H9 (cell line): ENCODE measurements around the gene NFKB1. TPM values are rescaled to one million over a fixed set of nuclear protein-coding genes. Genes with fewer than 3 reads are reported as not detected.

ENCODE experiments used
- DNase-seq: peaks from one replicate; pipeline ENCODE4 v3.0.0-alpha.2; 2017
- H2AFZ ChIP-seq: one replicate; pipeline ENCODE4 v1.6.1; 2013; ENCODE audit warnings: mild to moderate bottlenecking, low read length, control low read depth, moderate library complexity
- H2AK5ac ChIP-seq: 2 replicates; pipeline ENCODE4 v1.6.1; 2013; ENCODE audit warnings: low read length, control low read depth, mixed read lengths; ENCODE audit not compliant: insufficient read length
- H2BK120ac ChIP-seq: one replicate; pipeline ENCODE4 v1.6.1; 2013; ENCODE audit warnings: low read depth, mild to moderate bottlenecking, low read length, control low read depth, inconsistent platforms; ENCODE audit not compliant: poor library complexity, severe bottlenecking
- H2BK12ac ChIP-seq: 2 replicates; pipeline ENCODE4 v1.6.1; 2013; ENCODE audit warnings: low read length, control low read depth, mixed read lengths, low read depth; ENCODE audit not compliant: insufficient read length
- H2BK15ac ChIP-seq: 2 replicates; pipeline ENCODE4 v1.6.1; 2013; ENCODE audit warnings: low read depth, low read length, control low read depth
- H2BK20ac ChIP-seq: one replicate; pipeline ENCODE4 v1.6.1; 2013; ENCODE audit warnings: low read depth, mild to moderate bottlenecking, low read length, control low read depth, inconsistent platforms; ENCODE audit not compliant: poor library complexity, severe bottlenecking
- H2BK5ac ChIP-seq: 2 replicates; pipeline ENCODE4 v1.6.1; 2013; ENCODE audit warnings: low read length, control low read depth, mixed read lengths; ENCODE audit not compliant: insufficient read length
- H3K14ac ChIP-seq: 2 replicates; pipeline ENCODE4 v1.6.1; 2013; ENCODE audit warnings: low read length, control low read depth; ENCODE audit not compliant: insufficient read depth
- H3K18ac ChIP-seq: 2 replicates; pipeline ENCODE4 v1.6.1; 2013; ENCODE audit warnings: low read depth, mild to moderate bottlenecking, mixed read lengths, low read length, control low read depth; ENCODE audit not compliant: insufficient read length
- H3K23ac ChIP-seq: 2 replicates; pipeline ENCODE4 v1.6.1; 2013; ENCODE audit warnings: low read length, control low read depth, mixed read lengths, low read depth; ENCODE audit not compliant: insufficient read length
- H3K23me2 ChIP-seq: 2 replicates; pipeline ENCODE4 v1.6.1; 2013; ENCODE audit warnings: low read depth, mild to moderate bottlenecking, mixed read lengths, low read length, control low read depth; ENCODE audit not compliant: insufficient read length, poor library complexity, severe bottlenecking
- H3K27ac ChIP-seq: 2 replicates; pipeline ENCODE4 v1.5.1; 2013; ENCODE audit warnings: low read length, control low read depth, mixed read lengths, low read depth; ENCODE audit not compliant: insufficient read length
- H3K27me3 ChIP-seq: 2 replicates; pipeline ENCODE4 v1.6.1; 2013; ENCODE audit warnings: low read length, control low read depth, inconsistent platforms; ENCODE audit not compliant: insufficient read depth
- H3K4ac ChIP-seq: 2 replicates; pipeline ENCODE4 v1.6.1; 2013; ENCODE audit warnings: low read depth, mild to moderate bottlenecking, control low read depth, inconsistent platforms, low read length, moderate library complexity
- H3K4me1 ChIP-seq: 2 replicates; pipeline ENCODE4 v1.6.1; 2013; ENCODE audit warnings: low read length, control low read depth, inconsistent platforms; ENCODE audit not compliant: insufficient read depth
- H3K4me2 ChIP-seq: 2 replicates; pipeline ENCODE4 v1.6.1; 2013; ENCODE audit warnings: low read length, control low read depth, mixed read lengths; ENCODE audit not compliant: insufficient read length, insufficient read depth
- H3K56ac ChIP-seq: 2 replicates; pipeline ENCODE4 v1.6.1; 2013; ENCODE audit warnings: low read depth, mild to moderate bottlenecking, mixed read lengths, low read length, control low read depth; ENCODE audit not compliant: insufficient read length
- H3K79me1 ChIP-seq: 2 replicates; pipeline ENCODE4 v1.6.1; 2013; ENCODE audit warnings: low read depth, mild to moderate bottlenecking, moderate library complexity, low read length, control low read depth, inconsistent platforms; ENCODE audit not compliant: insufficient read depth, poor library complexity, severe bottlenecking
- H3K79me2 ChIP-seq: 2 replicates; pipeline ENCODE4 v1.6.1; 2013; ENCODE audit warnings: low read length, control low read depth, inconsistent platforms; ENCODE audit not compliant: insufficient read depth
- H3K9ac ChIP-seq: 2 replicates; pipeline ENCODE4 v1.6.1; 2013; ENCODE audit warnings: low read length, control low read depth, mixed read lengths; ENCODE audit not compliant: insufficient read length; ENCODE audit errors: extremely low read depth
- H3K9me3 ChIP-seq: one replicate; pipeline ENCODE4 v1.6.1; 2013; ENCODE audit warnings: low read depth, low read length, inconsistent platforms; ENCODE audit not compliant: control insufficient read depth
- H3T11ph ChIP-seq: one replicate; pipeline ENCODE4 v1.6.1; 2013; ENCODE audit warnings: mild to moderate bottlenecking, low read length, control low read depth, inconsistent platforms
- H4K20me1 ChIP-seq: one replicate; pipeline ENCODE4 v1.6.1; 2013; ENCODE audit not compliant: control insufficient read depth, insufficient read length, insufficient read depth
- H4K5ac ChIP-seq: 2 replicates; pipeline ENCODE4 v1.6.1; 2013; ENCODE audit warnings: low read depth, mild to moderate bottlenecking, mixed read lengths, low read length, control low read depth; ENCODE audit not compliant: insufficient read length
- H4K8ac ChIP-seq: replicated peaks from 2 replicates; pipeline ENCODE4 v1.6.1; 2013; ENCODE audit warnings: low read length, control low read depth, mixed read lengths, low read depth; ENCODE audit not compliant: insufficient read length
- H4K91ac ChIP-seq: 2 replicates; pipeline ENCODE4 v1.6.1; 2013; ENCODE audit warnings: low read depth, mild to moderate bottlenecking, moderate library complexity, mixed read lengths, low read length, control low read depth; ENCODE audit not compliant: insufficient read length
- H3K27ac Mint-ChIP-seq, 3 experiments: 2 replicates in 2 of 3; 3 replicates in 1 of 3; pipeline ENCODE4 v1.8.0; 2020 to 2021; ENCODE audit warnings: mixed read lengths in 3 of 3, mild to moderate bottlenecking in 1 of 3, moderate library complexity in 1 of 3
- H3K27me3 Mint-ChIP-seq: 2 replicates; pipeline ENCODE4 v1.8.0; 2021; ENCODE audit warnings: low read depth, mild to moderate bottlenecking, moderate library complexity, mixed read lengths
- H3K36me3 Mint-ChIP-seq, 3 experiments: 2 replicates in 2 of 3; 3 replicates in 1 of 3; pipeline ENCODE4 v1.8.0; 2020 to 2021; ENCODE audit warnings: low read depth in 3 of 3, mixed read lengths in 3 of 3; ENCODE audit not compliant: insufficient read depth in 1 of 3
- H3K4me1 Mint-ChIP-seq, 2 experiments: 2 replicates each; pipeline ENCODE4 v1.8.0; 2020; ENCODE audit warnings: mixed read lengths in 2 of 2
- H3K4me3 Mint-ChIP-seq, 2 experiments: 2 replicates in 1 of 2; 3 replicates in 1 of 2; pipeline ENCODE4 v1.8.0; 2020 to 2021; ENCODE audit warnings: mild to moderate bottlenecking in 2 of 2, mixed read lengths in 2 of 2, moderate library complexity in 1 of 2
- H3K9me3 Mint-ChIP-seq, 2 experiments: 2 replicates in 1 of 2; 3 replicates in 1 of 2; pipeline ENCODE4 v1.8.0; 2020; ENCODE audit warnings: mild to moderate bottlenecking in 2 of 2, mixed read lengths in 2 of 2, moderate library complexity in 1 of 2
- WGBS: extraction: QIAGEN DNeasy Blood & Tissue Kit; methylation state at CpG from one replicate; pipeline ENCODE4 v1.1.7; 2013; ENCODE audit warnings: missing lambda C conversion rate, low lambda C conversion rate, mixed read lengths; ENCODE audit not compliant: insufficient read length; ENCODE audit errors: extremely low coverage; 5-methylcytosine and 5-hydroxymethylcytosine counted together
- total RNA-seq: library from RNA; stranded (reverse); gene quantifications from 2 replicates; pipeline ENCODE4 v1.2.1, GENCODE V29; 2021
- TF ChIP-seq, protein P1 (sequence below): fragments of 200-600 bp; sonication (generic); conservative IDR thresholded peaks from 3 replicates; pipeline ENCODE4 v1.8.0; 2021; ENCODE audit warnings: antibody characterized with exemption, mild to moderate bottlenecking

NFKB1 gene
- total RNA-seq, 1 experiment from 2014 or later, result 5.7 TPM

DNA sequence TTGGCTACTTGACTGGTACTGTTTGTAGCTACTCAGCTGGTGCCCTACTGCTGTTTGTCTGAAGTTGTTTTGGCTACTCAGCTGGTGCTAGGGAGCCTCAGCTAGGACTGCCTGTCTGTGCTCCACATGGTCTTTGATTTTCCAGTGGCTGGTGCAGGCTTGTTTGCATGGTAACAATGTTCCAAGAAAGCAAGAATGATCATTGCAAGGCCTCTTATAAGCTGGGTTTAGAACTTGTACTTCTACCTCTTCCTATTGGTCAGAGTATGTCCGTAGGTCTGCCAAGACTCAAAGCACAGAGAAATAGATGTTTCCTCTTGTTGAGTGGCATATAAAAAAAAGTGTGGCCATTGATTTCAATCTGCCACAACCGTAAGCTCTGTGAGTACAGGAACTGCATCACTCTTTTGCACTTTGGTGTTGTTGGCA, 17.6 kb downstream of the NFKB1 start:
- Histone ChIP-seq H3K56ac (no peak overlapping the region), H2BK12ac (no peak overlapping the region), H3T11ph (no peak overlapping the region), H4K8ac (no peak overlapping the region), H4K5ac (no peak overlapping the region), H2BK15ac (no peak overlapping the region), H3K4me1 (no peaks in the 10 kb centered on the region; the same call in 1 of the 2 replicates), H3K4ac (no peak overlapping the region), H3K23ac (no peak overlapping the region), H4K20me1 (no peaks in the 10 kb centered on the region), H2AFZ (no peak overlapping the region), H3K27me3 (no peaks in the 10 kb centered on the region), H3K9ac (no peak overlapping the region), H2BK120ac (no peak overlapping the region), H4K91ac (no peak overlapping the region), H3K9me3 (no peaks in the 10 kb centered on the region), H3K14ac (no peak overlapping the region), H3K79me1 (no peaks in the 10 kb centered on the region), H2BK5ac (no peak overlapping the region), H3K79me2 (no peaks in the 10 kb centered on the region), H3K23me2 (no peaks in the 10 kb centered on the region), H3K27ac (no peak overlapping the region), H2BK20ac (no peak overlapping the region), H2AK5ac (no peak overlapping the region), H3K4me2 (no peak overlapping the region), H3K18ac (no peak overlapping the region)
- H3K4me1 Mint-ChIP-seq, result peaks cover 0 to 6% of the 10 kb centered on the region in 2 experiments; a peak in 1 of 4 replicates
- no peak overlapping the region for H3K27ac Mint-ChIP-seq
- TF ChIP-seq, protein P1, sequence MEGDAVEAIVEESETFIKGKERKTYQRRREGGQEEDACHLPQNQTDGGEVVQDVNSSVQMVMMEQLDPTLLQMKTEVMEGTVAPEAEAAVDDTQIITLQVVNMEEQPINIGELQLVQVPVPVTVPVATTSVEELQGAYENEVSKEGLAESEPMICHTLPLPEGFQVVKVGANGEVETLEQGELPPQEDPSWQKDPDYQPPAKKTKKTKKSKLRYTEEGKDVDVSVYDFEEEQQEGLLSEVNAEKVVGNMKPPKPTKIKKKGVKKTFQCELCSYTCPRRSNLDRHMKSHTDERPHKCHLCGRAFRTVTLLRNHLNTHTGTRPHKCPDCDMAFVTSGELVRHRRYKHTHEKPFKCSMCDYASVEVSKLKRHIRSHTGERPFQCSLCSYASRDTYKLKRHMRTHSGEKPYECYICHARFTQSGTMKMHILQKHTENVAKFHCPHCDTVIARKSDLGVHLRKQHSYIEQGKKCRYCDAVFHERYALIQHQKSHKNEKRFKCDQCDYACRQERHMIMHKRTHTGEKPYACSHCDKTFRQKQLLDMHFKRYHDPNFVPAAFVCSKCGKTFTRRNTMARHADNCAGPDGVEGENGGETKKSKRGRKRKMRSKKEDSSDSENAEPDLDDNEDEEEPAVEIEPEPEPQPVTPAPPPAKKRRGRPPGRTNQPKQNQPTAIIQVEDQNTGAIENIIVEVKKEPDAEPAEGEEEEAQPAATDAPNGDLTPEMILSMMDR, result no peak
- peaks cover 12 to 18% of the 10 kb centered on the region in 2 experiments for H3K9me3 Mint-ChIP-seq
- H3K36me3 Mint-ChIP-seq, result peaks cover 0 to 10% (median 2%) of the 10 kb centered on the region in 3 experiments; a peak in 3 of 7 replicates
- H3K4me3 Mint-ChIP-seq, result no peak overlapping the region
- no peaks in the 10 kb centered on the region for H3K27me3 Mint-ChIP-seq
- WGBS, result no CpG with 5 or more reads among the region's 2 CpGs
- DNase-seq, result no peak
